ENCODE data around the gene SPATC1L. TPM values are rescaled to one million over a fixed set of nuclear protein-coding genes. Genes with fewer than 3 reads are reported as not detected.

Gene SPATC1L
- total and polyA plus RNA-seq, 2 of the 8 experiments (the other 6 are each of a cell fraction or from before 2014, with no cell fraction given), result 24.9 to 50.0 TPM

GRCh38 chr21:46150073-46150472 lies 34.2 kb downstream of the SPATC1L start:
- H2BK5ac ChIP-seq (ENCODE audit: low read depth, low read length), result 0 out of 2 replicates have a peak overlapping the region, but pooled peaks have one; percentile 9
- no peak overlapping the region for H3K4me3 ChIP-seq (ENCODE audit: extremely low read depth in 1 of 4, insufficient read depth in 2 of 4, low read depth in 3 of 4, low read length in 4 of 4)
- H2AK5ac ChIP-seq (ENCODE audit: low read depth, low read length), result no peak overlapping the region
- no peaks in the 10 kb centered on the region for H3K79me2 ChIP-seq (ENCODE audit: control insufficient read depth in 1 of 2, insufficient read depth in 2 of 2, low read length in 2 of 2)
- no peak overlapping the region for H3K27ac ChIP-seq (ENCODE audit: low read depth, low read length)
- FAIRE-seq, result no peak
- H3K18ac ChIP-seq (ENCODE audit: extremely low read depth, low read length), result no peak overlapping the region; the same call in 1 of the 2 replicates
- no peak overlapping the region for H3K4ac ChIP-seq (replicated peaks; ENCODE audit: insufficient read length, low read depth, low read length)
- ChIA-PET POLR2A (ENCODE audit: partially characterized antibody) (interaction anchor here (3.5 kb wide), 1 partner anchor 8 kb away, joined by 12 read pairs; no protein-coding TSS in a partner anchor), CTCF (ENCODE audit: partially characterized antibody) (interaction anchor here (0.8 to 1.9 kb wide), 4 partner anchors 11 to 180 kb away, joined by 3 to 7 read pairs (median 4); no protein-coding TSS in a partner anchor)
- H3K14ac ChIP-seq (ENCODE audit: insufficient read length), result no peak overlapping the region
- peak overlapping the region; percentile 45 for H4K8ac ChIP-seq (ENCODE audit: extremely low read depth, insufficient read depth, low read length)
- WGBS, 2 experiments (ENCODE audit: extremely low coverage in 1 of 2, insufficient coverage in 1 of 2, insufficient read length in 1 of 2, insufficient replicate concordance in 2 of 2, low coverage in 1 of 2, low lambda C conversion rate in 2 of 2, missing lambda C conversion rate in 1 of 2), result 97% methylated on average over 11 of the region's 19 CpGs; no CpG with 5 or more reads in 1 of the 2 experiments
- no peak overlapping the region for H4K5ac ChIP-seq (ENCODE audit: insufficient read length, low read depth, low read length)
- TF ChIP-seq, protein P1, sequence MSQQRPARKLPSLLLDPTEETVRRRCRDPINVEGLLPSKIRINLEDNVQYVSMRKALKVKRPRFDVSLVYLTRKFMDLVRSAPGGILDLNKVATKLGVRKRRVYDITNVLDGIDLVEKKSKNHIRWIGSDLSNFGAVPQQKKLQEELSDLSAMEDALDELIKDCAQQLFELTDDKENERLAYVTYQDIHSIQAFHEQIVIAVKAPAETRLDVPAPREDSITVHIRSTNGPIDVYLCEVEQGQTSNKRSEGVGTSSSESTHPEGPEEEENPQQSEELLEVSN (IDR thresholded peaks at IDR 0.05), result no peak
- TF ChIP-seq ASH2L (IDR thresholded peaks at IDR 0.05; ENCODE audit: low read length) (no peak), SP2 (IDR thresholded peaks at IDR 0.05; ENCODE audit: low read length) (no peak), SP4 (IDR thresholded peaks at IDR 0.05; ENCODE audit: low read length) (no peak)
- H3K36me3 ChIP-seq (ENCODE audit: control insufficient read depth in 2 of 4, insufficient read depth in 4 of 4, low read length in 3 of 4), result no peaks in the 10 kb centered on the region; a peak in 1 of 8 replicates
- no peaks in the 10 kb centered on the region for H4K20me1 ChIP-seq (replicated peaks in 1 of 2; ENCODE audit: control insufficient read depth in 1 of 2, insufficient read depth in 2 of 2, low read length in 2 of 2)
- H3K56ac ChIP-seq (replicated peaks; ENCODE audit: insufficient read length, low read depth, low read length), result no peak overlapping the region
- DNase-seq (ENCODE audit: low read depth in 1 of 2, low spot score in 2 of 2), result no peak
- 0 out of 2 replicates have a peak overlapping the region, but pooled peaks have one; percentile 8 for H2BK15ac ChIP-seq (ENCODE audit: low read length)
- H2BK20ac ChIP-seq (ENCODE audit: low read length), result no peak overlapping the region
- H3K9me3 ChIP-seq (ENCODE audit: insufficient read depth in 2 of 2, low read depth in 1 of 2, low read length in 1 of 2), result peaks cover 0 to 4% of the 10 kb centered on the region in 2 experiments; a peak in 1 of 4 replicates
- H3K27me3 ChIP-seq (replicated peaks in 1 of 4; ENCODE audit: control insufficient read depth in 3 of 4, extremely low read depth in 1 of 4, insufficient read depth in 3 of 4, low read length in 3 of 4), result no peaks in the 10 kb centered on the region
- peaks cover 0 to 24% (median 15%) of the 10 kb centered on the region in 4 experiments; a peak in 5 of 7 replicates for H3K4me1 ChIP-seq (replicated peaks in 1 of 4; ENCODE audit: control insufficient read depth in 3 of 4, insufficient read depth in 4 of 4, low read length in 3 of 4)
- H3K23ac ChIP-seq (ENCODE audit: insufficient read length), result no peak overlapping the region
- H3K79me1 ChIP-seq (ENCODE audit: low read depth, low read length), result no peaks in the 10 kb centered on the region
- no peaks in the 10 kb centered on the region for H3K23me2 ChIP-seq (ENCODE audit: low read depth, low read length)
- H4K91ac ChIP-seq (replicated peaks; ENCODE audit: insufficient read length, low read length), result peak overlapping the region; percentile 81
- H3K4me2 ChIP-seq (ENCODE audit: insufficient read depth in 1 of 2, low read depth in 2 of 2, low read length in 2 of 2), result no peak overlapping the region
- no peak overlapping the region for H2AFZ ChIP-seq (ENCODE audit: low read length)
- H2BK12ac ChIP-seq (ENCODE audit: low read depth, low read length), result 0 out of 2 replicates have a peak overlapping the region, but pooled peaks have one; percentile 33
- H2BK120ac ChIP-seq (replicated peaks; ENCODE audit: low read depth, low read length), result no peak overlapping the region
- no peak overlapping the region for H3K9ac ChIP-seq (replicated peaks in 1 of 4; ENCODE audit: extremely low read depth in 1 of 4, low read depth in 3 of 4, low read length in 3 of 4)
